Measurements from ENCODE around the gene ST14.
"Not testable (repeated sequence)": the region's sequence is repeated elsewhere in the genome, so short reads cannot be mapped to it uniquely, and the experiment has no call there.

DNA sequence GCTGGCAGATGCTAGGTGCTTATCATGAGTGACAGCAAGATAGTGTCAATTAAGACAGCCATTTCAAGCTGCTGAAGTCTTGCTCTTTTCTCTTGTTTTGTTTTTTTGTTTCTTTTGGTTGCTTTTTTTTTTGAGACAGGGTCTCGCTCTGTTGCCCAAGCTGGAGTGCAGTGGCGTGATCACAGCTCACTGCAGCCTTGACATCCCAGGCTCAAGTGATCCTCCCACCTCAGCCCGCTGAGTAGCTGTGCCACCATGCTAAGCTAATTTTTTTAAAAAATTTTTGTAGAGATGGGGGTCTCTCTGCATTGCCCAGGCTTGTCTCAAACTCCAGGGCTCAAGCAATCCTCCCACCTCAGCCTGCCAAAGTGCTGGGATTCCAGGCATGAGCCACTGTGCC is 12.4 kb downstream of the ST14 start:
- TF ChIP-seq, protein P1, sequence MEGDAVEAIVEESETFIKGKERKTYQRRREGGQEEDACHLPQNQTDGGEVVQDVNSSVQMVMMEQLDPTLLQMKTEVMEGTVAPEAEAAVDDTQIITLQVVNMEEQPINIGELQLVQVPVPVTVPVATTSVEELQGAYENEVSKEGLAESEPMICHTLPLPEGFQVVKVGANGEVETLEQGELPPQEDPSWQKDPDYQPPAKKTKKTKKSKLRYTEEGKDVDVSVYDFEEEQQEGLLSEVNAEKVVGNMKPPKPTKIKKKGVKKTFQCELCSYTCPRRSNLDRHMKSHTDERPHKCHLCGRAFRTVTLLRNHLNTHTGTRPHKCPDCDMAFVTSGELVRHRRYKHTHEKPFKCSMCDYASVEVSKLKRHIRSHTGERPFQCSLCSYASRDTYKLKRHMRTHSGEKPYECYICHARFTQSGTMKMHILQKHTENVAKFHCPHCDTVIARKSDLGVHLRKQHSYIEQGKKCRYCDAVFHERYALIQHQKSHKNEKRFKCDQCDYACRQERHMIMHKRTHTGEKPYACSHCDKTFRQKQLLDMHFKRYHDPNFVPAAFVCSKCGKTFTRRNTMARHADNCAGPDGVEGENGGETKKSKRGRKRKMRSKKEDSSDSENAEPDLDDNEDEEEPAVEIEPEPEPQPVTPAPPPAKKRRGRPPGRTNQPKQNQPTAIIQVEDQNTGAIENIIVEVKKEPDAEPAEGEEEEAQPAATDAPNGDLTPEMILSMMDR (optimal IDR thresholded peaks at IDR 0.05 in 1 of 3, IDR thresholded peaks at IDR 0.05 in 1 of 3, conservative IDR thresholded peaks at IDR 0.05 in 1 of 3; ENCODE audit: extremely low read depth in 1 of 3, insufficient read depth in 2 of 3, low read length in 3 of 3) = not testable (repeated sequence)
- TF ChIP-seq EZH2 (IDR thresholded peaks at IDR 0.05; ENCODE audit: low read length) = not testable (repeated sequence)

Data from keratinocyte (primary cell).